Neural progenitor cell (in vitro differentiated cells): ENCODE results near the gene RFX8. TPM values are rescaled to one million over a fixed set of nuclear protein-coding genes. Genes with fewer than 3 reads are reported as not detected.
"Not testable (repeated sequence)": the region's sequence is repeated elsewhere in the genome, so short reads cannot be mapped to it uniquely, and the experiment has no call there.

Experiments used
- DNase-seq: peaks from one replicate; pipeline ENCODE4 v3.0.0-alpha.2; 2016; ENCODE audit warnings: low spot score
- H2AFZ ChIP-seq: fragments of 200-600 bp; sonication (generic); replicated peaks from 2 replicates; pipeline ENCODE4 v1.6.1; 2016; ENCODE audit warnings: antibody characterized with exemption
- H3F3A ChIP-seq: fragments of 200-600 bp; sonication (generic); 2 replicates; pipeline ENCODE4 v1.6.1; 2016; ENCODE audit warnings: antibody characterized with exemption, low read depth
- H3K27ac ChIP-seq: fragments of 200-600 bp; sonication (generic); 2 replicates; pipeline ENCODE4 v1.5.1; 2016; ENCODE audit warnings: mild to moderate bottlenecking
- H3K27me3 ChIP-seq: fragments of 200-600 bp; sonication (generic); 2 replicates; pipeline ENCODE4 v1.6.1; 2016; ENCODE audit warnings: mild to moderate bottlenecking, moderate library complexity
- H3K36me3 ChIP-seq: fragments of 200-600 bp; sonication (generic); 2 replicates; pipeline ENCODE4 v1.5.1; 2016
- H3K4me1 ChIP-seq: fragments of 200-600 bp; sonication (generic); 2 replicates; pipeline ENCODE4 v1.6.1; 2016; ENCODE audit warnings: mixed run types
- H3K4me2 ChIP-seq: fragments of 200-600 bp; sonication (generic); 2 replicates; pipeline ENCODE4 v1.6.1; 2016
- H3K4me3 ChIP-seq: fragments of 200-600 bp; sonication (generic); 2 replicates; pipeline ENCODE4 v1.5.1; 2016
- H3K79me2 ChIP-seq: fragments of 200-600 bp; sonication (generic); 2 replicates; pipeline ENCODE4 v1.6.1; 2016; ENCODE audit warnings: low read depth
- H3K9ac ChIP-seq: fragments of 200-600 bp; sonication (generic); 2 replicates; pipeline ENCODE4 v1.6.1; 2016
- H3K9me3 ChIP-seq: fragments of 200-600 bp; sonication (generic); 2 replicates; pipeline ENCODE4 v1.5.1; 2016; ENCODE audit warnings: low read depth
- H4K20me1 ChIP-seq: fragments of 200-600 bp; sonication (generic); 2 replicates; pipeline ENCODE4 v1.6.1; 2016; ENCODE audit warnings: low read depth
- H3K27ac Mint-ChIP-seq: 3 replicates; pipeline ENCODE4 v1.8.0; 2021; ENCODE audit warnings: mixed read lengths
- H3K27me3 Mint-ChIP-seq: 2 replicates; pipeline ENCODE4 v1.8.0; 2022; ENCODE audit warnings: low read depth, mild to moderate bottlenecking, inconsistent platforms, moderate library complexity, mixed read lengths; ENCODE audit not compliant: insufficient read depth
- H3K36me3 Mint-ChIP-seq: 3 replicates; pipeline ENCODE4 v1.8.0; 2021; ENCODE audit warnings: mixed read lengths
- H3K4me1 Mint-ChIP-seq: 3 replicates; pipeline ENCODE4 v1.8.0; 2021; ENCODE audit warnings: mixed read lengths
- H3K4me3 Mint-ChIP-seq: 3 replicates; pipeline ENCODE4 v1.8.0; 2021; ENCODE audit warnings: mild to moderate bottlenecking, moderate library complexity, mixed read lengths
- H3K9me3 Mint-ChIP-seq: 3 replicates; pipeline ENCODE4 v1.8.0; 2020; ENCODE audit warnings: mixed read lengths
- EZH2 ChIP-seq: fragments of 200-600 bp; sonication (generic); IDR thresholded peaks from 2 replicates; pipeline ENCODE4 v1.6.1; 2017; ENCODE audit warnings: antibody characterized with exemption, mild to moderate bottlenecking, moderate library complexity
- EZH2phosphoT487 ChIP-seq: fragments of 200-600 bp; sonication (generic); IDR thresholded peaks from 2 replicates; pipeline ENCODE4 v1.6.1; 2017; ENCODE audit warnings: antibody characterized with exemption
- total RNA-seq: library from RNA; depleted of rRNA; stranded (reverse); fragments of >200 nt; gene quantifications from 2 replicates; pipeline ENCODE4 v1.2.3, GENCODE V29; 2015; ENCODE audit warnings: low replicate concordance
- TF ChIP-seq, protein P1 (sequence below): fragments of 200-600 bp; sonication (generic); IDR thresholded peaks from 2 replicates; pipeline ENCODE4 v1.5.1; 2017; ENCODE audit warnings: antibody characterized with exemption, mild to moderate bottlenecking

Gene RFX8
- total RNA-seq, 1 donor from 2014 or later: 0.37 TPM

DNA sequence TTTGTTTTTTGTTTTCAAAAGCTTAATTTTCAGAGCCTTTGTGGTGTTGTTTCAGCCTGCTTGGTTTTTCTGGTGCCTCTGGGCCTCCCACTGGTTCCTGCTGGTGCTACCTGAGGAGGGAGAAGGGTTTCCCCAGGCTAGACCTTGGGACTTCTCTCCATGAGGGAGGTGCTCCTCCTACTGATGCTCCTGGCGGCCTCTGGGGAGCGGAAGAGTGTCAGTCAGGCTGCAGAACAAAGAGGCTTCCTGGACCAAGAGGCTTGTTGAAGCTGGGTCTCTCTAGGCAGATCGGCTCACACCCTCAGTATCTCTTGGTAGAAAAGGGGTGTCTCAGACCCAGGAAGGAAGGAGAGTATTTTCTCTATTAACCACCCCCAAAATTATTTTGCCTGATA lies 32.2 kb downstream of the RFX8 start:
- no peaks in the 10 kb centered on the region for H3K9me3 ChIP-seq
- H2AFZ ChIP-seq: peak overlapping the region; percentile 65
- H3K4me3 Mint-ChIP-seq: no peak overlapping the region
- H3K36me3 Mint-ChIP-seq: no peaks in the 10 kb centered on the region
- no peaks in the 10 kb centered on the region for H3K4me1 Mint-ChIP-seq
- no peak for TF ChIP-seq EZH2
- TF ChIP-seq, protein P1, sequence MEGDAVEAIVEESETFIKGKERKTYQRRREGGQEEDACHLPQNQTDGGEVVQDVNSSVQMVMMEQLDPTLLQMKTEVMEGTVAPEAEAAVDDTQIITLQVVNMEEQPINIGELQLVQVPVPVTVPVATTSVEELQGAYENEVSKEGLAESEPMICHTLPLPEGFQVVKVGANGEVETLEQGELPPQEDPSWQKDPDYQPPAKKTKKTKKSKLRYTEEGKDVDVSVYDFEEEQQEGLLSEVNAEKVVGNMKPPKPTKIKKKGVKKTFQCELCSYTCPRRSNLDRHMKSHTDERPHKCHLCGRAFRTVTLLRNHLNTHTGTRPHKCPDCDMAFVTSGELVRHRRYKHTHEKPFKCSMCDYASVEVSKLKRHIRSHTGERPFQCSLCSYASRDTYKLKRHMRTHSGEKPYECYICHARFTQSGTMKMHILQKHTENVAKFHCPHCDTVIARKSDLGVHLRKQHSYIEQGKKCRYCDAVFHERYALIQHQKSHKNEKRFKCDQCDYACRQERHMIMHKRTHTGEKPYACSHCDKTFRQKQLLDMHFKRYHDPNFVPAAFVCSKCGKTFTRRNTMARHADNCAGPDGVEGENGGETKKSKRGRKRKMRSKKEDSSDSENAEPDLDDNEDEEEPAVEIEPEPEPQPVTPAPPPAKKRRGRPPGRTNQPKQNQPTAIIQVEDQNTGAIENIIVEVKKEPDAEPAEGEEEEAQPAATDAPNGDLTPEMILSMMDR: peak; percentile 27
- H3K36me3 ChIP-seq: no peaks in the 10 kb centered on the region
- no peak overlapping the region for H3K4me3 ChIP-seq
- no peaks in the 10 kb centered on the region for H3K27me3 ChIP-seq
- H3K4me1 ChIP-seq: no peaks in the 10 kb centered on the region
- peaks cover 2% of the 10 kb centered on the region for H3K9me3 Mint-ChIP-seq
- no peak overlapping the region for H3K9ac ChIP-seq
- no peaks in the 10 kb centered on the region for H3K79me2 ChIP-seq
- H3F3A ChIP-seq: no peaks in the 10 kb centered on the region
- H3K4me2 ChIP-seq: no peak overlapping the region
- peak; percentile 39 for DNase-seq
- H4K20me1 ChIP-seq: no peaks in the 10 kb centered on the region
- H3K27ac ChIP-seq: no peak overlapping the region
- H3K27ac Mint-ChIP-seq: no peak overlapping the region
- H3K27me3 Mint-ChIP-seq: no peaks in the 10 kb centered on the region

DNA sequence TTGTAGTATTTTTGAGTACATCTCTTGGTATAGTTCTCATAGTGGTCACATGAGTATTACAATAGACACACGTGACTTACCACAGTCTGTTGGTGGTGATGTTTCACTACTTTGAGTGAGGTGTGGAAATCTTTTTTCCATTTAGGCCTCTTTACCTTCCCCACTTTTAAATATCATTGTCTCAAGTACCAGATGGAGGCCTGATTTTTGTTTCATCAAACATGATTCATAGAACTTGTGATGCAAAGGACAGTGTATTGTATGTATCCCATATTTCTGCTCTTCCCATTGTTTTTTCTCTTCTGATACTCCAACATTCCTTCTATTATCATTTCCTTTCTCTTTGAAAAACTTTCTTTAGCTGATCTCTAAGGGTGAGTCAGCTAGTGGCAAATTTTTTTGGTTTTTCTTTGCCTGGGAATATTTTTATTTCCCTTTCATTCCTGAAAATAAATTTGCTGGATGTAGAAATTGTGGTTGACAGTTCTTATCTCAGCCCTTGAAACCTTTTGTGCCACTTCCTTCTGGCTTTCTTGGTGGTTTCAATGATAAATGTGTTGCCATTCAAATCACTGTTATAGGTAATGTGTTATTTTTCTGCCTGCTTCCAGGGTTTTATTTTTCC lies 32.8 kb downstream of the RFX8 start:
- H2AFZ ChIP-seq: no peak overlapping the region
- no peaks in the 10 kb centered on the region for H3F3A ChIP-seq
- no peaks in the 10 kb centered on the region for H3K36me3 ChIP-seq
- H3K79me2 ChIP-seq: no peaks in the 10 kb centered on the region
- Mint-ChIP-seq H3K4me3 (no peak overlapping the region), H3K36me3 (no peaks in the 10 kb centered on the region), H3K9me3 (peaks cover 2% of the 10 kb centered on the region), H3K4me1 (no peaks in the 10 kb centered on the region), H3K27ac (no peak overlapping the region), H3K27me3 (no peaks in the 10 kb centered on the region)
- H3K9me3 ChIP-seq: no peaks in the 10 kb centered on the region
- no peaks in the 10 kb centered on the region for H3K27me3 ChIP-seq
- no peak overlapping the region for H3K4me2 ChIP-seq
- H4K20me1 ChIP-seq: no peaks in the 10 kb centered on the region
- TF ChIP-seq EZH2phosphoT487 (no peak), EZH2 (no peak)
- no peaks in the 10 kb centered on the region for H3K4me1 ChIP-seq
- DNase-seq: no peak
- H3K4me3 ChIP-seq: no peak overlapping the region
- H3K9ac ChIP-seq: no peak overlapping the region
- no peak overlapping the region for H3K27ac ChIP-seq

DNA sequence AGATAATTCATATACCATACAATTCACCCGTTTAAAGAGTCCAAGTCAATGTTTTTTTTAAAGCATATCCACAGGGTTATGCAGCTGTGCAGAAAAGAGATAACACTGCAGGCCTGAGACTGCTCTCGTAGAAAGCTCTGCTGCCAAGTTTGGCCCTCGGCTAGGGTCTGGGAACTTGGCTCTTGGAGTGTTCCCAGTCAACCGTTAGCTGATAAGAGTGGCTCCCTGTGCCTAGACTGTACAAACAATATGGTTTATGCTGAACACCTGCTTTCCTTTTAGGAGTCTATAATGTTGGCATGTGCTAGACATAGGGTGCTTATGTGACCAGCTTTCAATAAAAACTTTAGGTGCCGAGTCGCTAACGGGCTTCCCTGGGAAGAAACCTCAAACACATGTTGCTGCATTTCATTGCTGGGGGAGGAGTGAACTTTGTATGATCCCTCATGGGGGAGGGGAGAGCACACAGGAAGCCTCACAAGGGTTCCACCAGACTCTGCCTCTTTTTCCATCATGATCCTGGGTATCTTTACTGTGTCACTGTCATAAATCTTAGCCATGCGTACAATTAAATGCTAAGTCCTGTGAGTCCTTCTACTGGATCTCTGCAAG lies 34.7 kb downstream of the RFX8 start:
- Histone ChIP-seq H3K4me1 (peaks cover 10% of the 10 kb centered on the region), H3K27me3 (peaks cover 7% of the 10 kb centered on the region), H2AFZ (no peak overlapping the region), H3K4me3 (no peak overlapping the region), H3K4me2 (no peak overlapping the region), H4K20me1 (no peaks in the 10 kb centered on the region), H3F3A (peaks cover 4% of the 10 kb centered on the region), H3K79me2 (no peaks in the 10 kb centered on the region), H3K9me3 (no peaks in the 10 kb centered on the region), H3K27ac (no peak overlapping the region), H3K9ac (no peak overlapping the region), H3K36me3 (no peaks in the 10 kb centered on the region)
- no peak overlapping the region for H3K4me3 Mint-ChIP-seq
- H3K4me1 Mint-ChIP-seq: peaks cover 15% of the 10 kb centered on the region
- TF ChIP-seq, protein P1: no peak
- no peak for TF ChIP-seq EZH2
- TF ChIP-seq EZH2phosphoT487: no peak
- DNase-seq: no peak
- H3K27me3 Mint-ChIP-seq: peaks cover 4% of the 10 kb centered on the region
- no peaks in the 10 kb centered on the region for H3K36me3 Mint-ChIP-seq
- peaks cover 2% of the 10 kb centered on the region for H3K9me3 Mint-ChIP-seq
- H3K27ac Mint-ChIP-seq: no peak overlapping the region

DNA sequence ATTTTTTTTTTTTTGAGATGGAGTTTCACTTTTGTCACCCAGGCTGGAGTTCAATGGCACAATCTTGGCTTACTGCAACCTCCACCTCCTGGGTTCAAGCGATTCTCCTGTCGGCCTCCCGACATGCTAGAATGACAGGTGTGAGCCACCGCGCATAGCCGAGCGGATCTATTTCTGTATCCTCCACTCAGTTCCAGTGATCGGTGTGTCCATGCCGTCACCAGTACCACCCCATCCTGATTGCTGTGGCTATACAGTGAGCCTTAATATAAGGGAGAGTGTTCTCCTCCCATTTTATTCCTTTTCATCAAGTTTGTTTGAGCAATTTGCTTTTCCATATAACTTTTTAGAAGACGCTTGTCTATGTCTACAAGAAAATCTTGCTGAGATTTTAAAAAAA lies 35.2 kb downstream of the RFX8 start:
- H2AFZ ChIP-seq: no peak overlapping the region
- Mint-ChIP-seq H3K9me3 (no peaks in the 10 kb centered on the region), H3K27me3 (peaks cover 4% of the 10 kb centered on the region), H3K27ac (no peak overlapping the region), H3K4me3 (no peak overlapping the region), H3K4me1 (peaks cover 20% of the 10 kb centered on the region), H3K36me3 (no peaks in the 10 kb centered on the region)
- DNase-seq: no peak
- no peak overlapping the region for H3K27ac ChIP-seq
- H3K4me3 ChIP-seq: no peak overlapping the region
- peaks cover 8% of the 10 kb centered on the region for H3F3A ChIP-seq
- no peak overlapping the region for H3K9ac ChIP-seq
- H3K27me3 ChIP-seq: peaks cover 8% of the 10 kb centered on the region
- no peaks in the 10 kb centered on the region for H3K9me3 ChIP-seq
- H4K20me1 ChIP-seq: no peaks in the 10 kb centered on the region
- no peaks in the 10 kb centered on the region for H3K79me2 ChIP-seq
- no peaks in the 10 kb centered on the region for H3K36me3 ChIP-seq
- no peak for TF ChIP-seq EZH2
- TF ChIP-seq, protein P1: no peak
- no peak for TF ChIP-seq EZH2phosphoT487
- H3K4me1 ChIP-seq: peaks cover 15% of the 10 kb centered on the region
- no peak overlapping the region for H3K4me2 ChIP-seq

DNA sequence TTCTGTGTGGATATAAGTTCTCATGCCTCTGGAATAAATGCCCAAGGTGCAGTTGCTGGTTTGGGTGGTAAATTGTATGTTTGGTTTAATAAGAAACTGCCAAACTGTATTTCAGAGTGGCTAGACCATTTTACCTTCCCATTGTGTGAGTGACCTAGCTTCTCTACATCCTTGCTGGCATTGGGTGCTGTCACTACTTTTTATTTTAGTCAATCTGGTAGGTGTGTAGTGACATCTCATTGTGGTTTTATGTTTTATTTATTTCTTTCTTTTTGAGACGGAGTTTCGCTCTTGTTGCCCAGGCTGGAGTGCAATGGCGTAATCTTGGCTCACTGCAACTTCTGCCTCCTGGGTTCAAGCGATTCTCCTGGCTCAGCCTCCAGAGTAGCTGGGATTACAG lies 36.4 kb downstream of the RFX8 start:
- not testable (repeated sequence) for H3K27ac Mint-ChIP-seq, H3K36me3 Mint-ChIP-seq, H2AFZ ChIP-seq, H3K4me2 ChIP-seq, H3K4me3 Mint-ChIP-seq, DNase-seq, H3F3A ChIP-seq, H4K20me1 ChIP-seq, H3K9me3 ChIP-seq, H3K27ac ChIP-seq, H3K9me3 Mint-ChIP-seq, H3K79me2 ChIP-seq, H3K27me3 Mint-ChIP-seq, H3K36me3 ChIP-seq, H3K9ac ChIP-seq, H3K4me3 ChIP-seq
- H3K27me3 ChIP-seq: peaks cover 18% of the 10 kb centered on the region
- peaks cover 17% of the 10 kb centered on the region for H3K4me1 ChIP-seq
- peaks cover 24% of the 10 kb centered on the region for H3K4me1 Mint-ChIP-seq
